ENCODE data around the gene VSIR.

The VSIR gene

DNA sequence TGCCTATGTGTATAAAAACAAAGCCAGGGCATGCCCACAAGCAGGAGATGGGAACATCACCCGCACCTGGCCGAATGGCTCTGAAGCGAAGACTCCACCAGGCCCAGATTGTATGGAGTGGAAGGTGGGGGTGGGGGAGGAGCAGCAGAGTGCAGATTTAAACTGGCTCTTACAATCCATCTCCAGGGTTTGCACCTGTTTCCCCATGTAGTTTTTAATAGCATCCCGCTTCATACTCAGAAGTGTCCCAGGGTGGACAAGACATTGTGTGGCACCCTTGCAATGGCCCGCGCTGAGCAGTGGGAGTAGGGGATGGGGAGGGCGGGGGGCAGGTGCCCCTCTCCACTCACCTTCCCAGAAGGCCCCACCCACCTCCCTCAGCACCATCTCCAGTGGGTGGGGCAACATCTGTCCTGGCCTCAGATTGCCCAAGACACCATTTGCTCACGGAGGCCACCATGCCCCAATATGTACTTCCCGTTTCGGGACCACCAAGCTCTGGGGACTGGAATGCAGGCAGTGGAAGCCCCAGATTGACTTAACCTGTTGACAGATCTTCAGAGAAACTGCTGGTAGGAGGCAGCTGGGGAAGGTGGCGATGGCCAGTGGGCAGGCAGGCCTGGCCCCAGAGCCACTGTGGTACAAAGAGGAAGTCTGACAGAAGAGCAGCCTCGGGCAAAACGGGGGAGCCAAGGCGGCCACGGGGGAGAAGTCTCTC, 23.0 kb downstream of the VSIR start:
- Histone ChIP-seq H3K4me1 (ENCODE audit: insufficient read depth, low read length, poor library complexity, severe bottlenecking) (peaks cover 89% of the 10 kb centered on the region), H3K9me2 (replicated peaks; ENCODE audit: low read depth, low read length) (no peaks in the 10 kb centered on the region), H3K4me2 (ENCODE audit: low read depth, low read length, poor library complexity, severe bottlenecking) (peak overlapping the region; percentile 86), H3K79me2 (ENCODE audit: insufficient read depth, low read length) (no peaks in the 10 kb centered on the region), H3K9ac (ENCODE audit: low read depth, low read length, poor library complexity, severe bottlenecking) (peak overlapping the region; percentile 71), H3K9me3 (ENCODE audit: insufficient read depth, low read depth, low read length) (no peaks in the 10 kb centered on the region), H2AFZ (ENCODE audit: low read length) (no peak overlapping the region), H3K4me3 (ENCODE audit: low read length, poor library complexity, severe bottlenecking) (peak overlapping the region; percentile 60), H3K27me3 (ENCODE audit: insufficient read depth, low read length, poor library complexity, severe bottlenecking) (no peaks in the 10 kb centered on the region), H4K20me1 (ENCODE audit: insufficient read depth, low read length, poor library complexity, severe bottlenecking) (no peaks in the 10 kb centered on the region), H3K36me3 (ENCODE audit: insufficient read depth, low read length) (no peaks in the 10 kb centered on the region), H3F3A (ENCODE audit: low read depth) (peaks cover 9% of the 10 kb centered on the region)
- TF ChIP-seq, protein P1, sequence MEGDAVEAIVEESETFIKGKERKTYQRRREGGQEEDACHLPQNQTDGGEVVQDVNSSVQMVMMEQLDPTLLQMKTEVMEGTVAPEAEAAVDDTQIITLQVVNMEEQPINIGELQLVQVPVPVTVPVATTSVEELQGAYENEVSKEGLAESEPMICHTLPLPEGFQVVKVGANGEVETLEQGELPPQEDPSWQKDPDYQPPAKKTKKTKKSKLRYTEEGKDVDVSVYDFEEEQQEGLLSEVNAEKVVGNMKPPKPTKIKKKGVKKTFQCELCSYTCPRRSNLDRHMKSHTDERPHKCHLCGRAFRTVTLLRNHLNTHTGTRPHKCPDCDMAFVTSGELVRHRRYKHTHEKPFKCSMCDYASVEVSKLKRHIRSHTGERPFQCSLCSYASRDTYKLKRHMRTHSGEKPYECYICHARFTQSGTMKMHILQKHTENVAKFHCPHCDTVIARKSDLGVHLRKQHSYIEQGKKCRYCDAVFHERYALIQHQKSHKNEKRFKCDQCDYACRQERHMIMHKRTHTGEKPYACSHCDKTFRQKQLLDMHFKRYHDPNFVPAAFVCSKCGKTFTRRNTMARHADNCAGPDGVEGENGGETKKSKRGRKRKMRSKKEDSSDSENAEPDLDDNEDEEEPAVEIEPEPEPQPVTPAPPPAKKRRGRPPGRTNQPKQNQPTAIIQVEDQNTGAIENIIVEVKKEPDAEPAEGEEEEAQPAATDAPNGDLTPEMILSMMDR (conservative IDR thresholded peaks at IDR 0.05; ENCODE audit: low read length) = no peak
- TF ChIP-seq EZH2phosphoT487 (IDR thresholded peaks at IDR 0.05; ENCODE audit: borderline replicate concordance) = no peak

DNA sequence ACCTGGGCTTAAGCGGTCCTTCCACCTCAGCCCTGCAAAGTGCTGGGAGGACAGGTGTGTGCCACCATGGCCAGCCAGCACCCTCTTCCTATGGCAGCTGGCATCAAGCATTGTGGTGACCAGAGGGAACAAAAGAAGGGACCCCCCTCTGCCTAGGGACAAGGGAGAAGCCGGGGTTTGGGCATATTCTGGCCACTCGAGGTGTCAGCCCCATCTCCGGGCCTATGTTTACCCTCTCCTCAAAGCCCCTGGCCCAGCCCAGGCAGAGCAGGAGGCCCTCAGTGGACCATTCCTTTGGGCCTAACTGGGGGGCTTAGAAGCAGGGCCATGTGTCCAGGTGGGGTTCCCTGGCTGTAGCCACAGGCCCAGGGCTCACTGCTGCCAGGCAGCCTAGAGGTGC, 23.9 kb downstream of the VSIR start:
- no peaks in the 10 kb centered on the region for H3K36me3 ChIP-seq (ENCODE audit: insufficient read depth, low read length)
- no peaks in the 10 kb centered on the region for H3K27me3 ChIP-seq (ENCODE audit: insufficient read depth, low read length, poor library complexity, severe bottlenecking)
- H3K9ac ChIP-seq (ENCODE audit: low read depth, low read length, poor library complexity, severe bottlenecking) = peak overlapping the region; percentile 71
- no peaks in the 10 kb centered on the region for H3K9me2 ChIP-seq (replicated peaks; ENCODE audit: low read depth, low read length)
- no peaks in the 10 kb centered on the region for H3K79me2 ChIP-seq (ENCODE audit: insufficient read depth, low read length)
- peaks cover 85% of the 10 kb centered on the region for H3K4me1 ChIP-seq (ENCODE audit: insufficient read depth, low read length, poor library complexity, severe bottlenecking)
- no peak for TF ChIP-seq EZH2phosphoT487 (IDR thresholded peaks at IDR 0.05; ENCODE audit: borderline replicate concordance)
- TF ChIP-seq, protein P1 (conservative IDR thresholded peaks at IDR 0.05; ENCODE audit: low read length) = no peak
- peak overlapping the region; percentile 60 for H3K4me3 ChIP-seq (ENCODE audit: low read length, poor library complexity, severe bottlenecking)
- no peaks in the 10 kb centered on the region for H3K9me3 ChIP-seq (ENCODE audit: insufficient read depth, low read depth, low read length)
- no peaks in the 10 kb centered on the region for H4K20me1 ChIP-seq (ENCODE audit: insufficient read depth, low read length, poor library complexity, severe bottlenecking)
- H2AFZ ChIP-seq (ENCODE audit: low read length) = no peak overlapping the region
- peak overlapping the region; percentile 86 for H3K4me2 ChIP-seq (ENCODE audit: low read depth, low read length, poor library complexity, severe bottlenecking)
- H3F3A ChIP-seq (ENCODE audit: low read depth) = peaks cover 9% of the 10 kb centered on the region

DNA sequence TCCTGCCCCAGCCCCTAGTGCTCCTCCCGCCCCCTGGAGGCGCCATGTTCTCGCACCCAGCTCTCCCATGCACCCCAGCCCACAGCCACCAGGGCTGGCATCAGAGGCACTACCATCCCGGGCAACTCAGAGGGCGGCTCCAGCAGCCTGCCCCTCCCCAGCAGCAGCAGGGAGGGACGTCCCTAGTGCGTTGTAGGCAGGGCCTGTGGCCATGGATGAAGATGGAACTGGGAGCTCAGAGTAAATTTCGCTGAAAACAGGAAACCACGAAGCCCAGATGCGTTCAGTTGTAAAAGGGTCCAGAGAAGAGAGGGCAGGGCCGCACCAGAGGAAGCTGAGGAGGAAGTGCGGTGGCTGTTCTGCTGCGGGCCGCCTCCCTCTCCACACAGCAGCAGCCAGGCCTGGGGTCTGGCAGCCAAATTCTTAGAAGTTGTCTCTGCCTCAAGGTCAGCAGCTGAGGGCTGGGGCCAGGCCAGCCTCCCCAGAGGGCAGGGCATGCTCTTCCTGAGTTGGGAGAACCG, 24.6 kb downstream of the VSIR start:
- no peaks in the 10 kb centered on the region for H3K79me2 ChIP-seq (ENCODE audit: insufficient read depth, low read length)
- peaks cover 80% of the 10 kb centered on the region for H3K4me1 ChIP-seq (ENCODE audit: insufficient read depth, low read length, poor library complexity, severe bottlenecking)
- TF ChIP-seq, protein P1 (conservative IDR thresholded peaks at IDR 0.05; ENCODE audit: low read length) = peak; percentile 44
- TF ChIP-seq EZH2phosphoT487 (IDR thresholded peaks at IDR 0.05; ENCODE audit: borderline replicate concordance) = no peak
- peak overlapping the region; percentile 60 for H3K4me3 ChIP-seq (ENCODE audit: low read length, poor library complexity, severe bottlenecking)
- H3K4me2 ChIP-seq (ENCODE audit: low read depth, low read length, poor library complexity, severe bottlenecking) = peak overlapping the region; percentile 86
- no peak overlapping the region for H2AFZ ChIP-seq (ENCODE audit: low read length)
- no peaks in the 10 kb centered on the region for H3K9me2 ChIP-seq (replicated peaks; ENCODE audit: low read depth, low read length)
- no peaks in the 10 kb centered on the region for H3K27me3 ChIP-seq (ENCODE audit: insufficient read depth, low read length, poor library complexity, severe bottlenecking)
- no peaks in the 10 kb centered on the region for H3K36me3 ChIP-seq (ENCODE audit: insufficient read depth, low read length)
- H3F3A ChIP-seq (ENCODE audit: low read depth) = peaks cover 9% of the 10 kb centered on the region
- H4K20me1 ChIP-seq (ENCODE audit: insufficient read depth, low read length, poor library complexity, severe bottlenecking) = no peaks in the 10 kb centered on the region
- peak overlapping the region; percentile 75 for H3K9ac ChIP-seq (ENCODE audit: low read depth, low read length, poor library complexity, severe bottlenecking)
- H3K9me3 ChIP-seq (ENCODE audit: insufficient read depth, low read depth, low read length) = no peaks in the 10 kb centered on the region
